Myocyte (in vitro differentiated cells): ENCODE data around the gene JOSD1. TPM values are rescaled to one million over a fixed set of nuclear protein-coding genes. Genes with fewer than 3 reads are reported as not detected.

ENCODE experiments used
- total RNA-seq: library from RNA; depleted of rRNA; stranded (reverse); fragments of >200 nt; gene quantifications from 2 replicates; pipeline ENCODE4 v1.2.3, GENCODE V29; 2014

The JOSD1 gene
- total RNA-seq, 1 donor from 2014 or later = 59.2 TPM

Other genes starting within 250 kb of the JOSD1 start
- 0.05 TPM in 1 of 2 replicates, not detected in the other for gene KCNJ4, start 245.7 kb downstream of the JOSD1 start, total RNA-seq
- 23.4 and 28.9 TPM in 2 replicates for gene KDELR3, start 232.8 kb downstream of the JOSD1 start, total RNA-seq
- gene DDX17, start 194.6 kb downstream of the JOSD1 start, total RNA-seq = 393 and 559 TPM in 2 replicates
- gene DMC1, start 130.8 kb downstream of the JOSD1 start, total RNA-seq = 0.52 and 1.2 TPM in 2 replicates
- 1.6 and 5.6 TPM in 2 replicates for gene FAM227A, start 44.6 kb downstream of the JOSD1 start, total RNA-seq
- 15.5 and 20.3 TPM in 2 replicates for gene CBY1, start 44.3 kb downstream of the JOSD1 start, total RNA-seq
- 54.7 and 56.4 TPM in 2 replicates for gene TOMM22, start 19.0 kb downstream of the JOSD1 start, total RNA-seq
- gene GTPBP1, start 5.0 kb upstream of the JOSD1 start, total RNA-seq = 31.4 and 36.9 TPM in 2 replicates
- 181 and 248 TPM in 2 replicates for gene SUN2, start 55.1 kb upstream of the JOSD1 start, total RNA-seq
- 18.9 and 20.1 TPM in 2 replicates for gene DNAL4, start 93.2 kb upstream of the JOSD1 start, total RNA-seq
- 0.47 and 0.96 TPM in 2 replicates for gene NPTXR, start 143.1 kb upstream of the JOSD1 start, total RNA-seq
- 26.1 and 32.1 TPM in 2 replicates for gene CBX6, start 171.3 kb upstream of the JOSD1 start, total RNA-seq